Upper lobe of right lung (tissue), 1 donor: Measurements from ENCODE around the gene ZNF469. TPM values are rescaled to one million over a fixed set of nuclear protein-coding genes. Genes with fewer than 3 reads are reported as not detected.

ENCODE experiments used
- ATAC-seq: fragments of 200-7000 bp; cut with Tn5 transposase; one replicate; pipeline ENCODE4 v1.9.1; 2020; ENCODE audit warnings: mild to moderate bottlenecking, moderate library complexity
- DNase-seq: peaks from one replicate; pipeline ENCODE4 v3.0.0-alpha.2; 2020
- H3K27ac ChIP-seq: fragments of 200-600 bp; one replicate; pipeline ENCODE4 v1.8.0; 2022
- H3K27me3 ChIP-seq: fragments of 200-600 bp; one replicate; pipeline ENCODE4 v1.8.0; 2022; ENCODE audit warnings: mild to moderate bottlenecking
- H3K36me3 ChIP-seq: fragments of 200-600 bp; one replicate; pipeline ENCODE4 v1.8.0; 2022
- H3K4me1 ChIP-seq: fragments of 200-600 bp; one replicate; pipeline ENCODE4 v1.8.0; 2022
- H3K4me3 ChIP-seq: fragments of 200-600 bp; one replicate; pipeline ENCODE4 v1.8.0; 2022; ENCODE audit warnings: mild to moderate bottlenecking
- H3K9me3 ChIP-seq: fragments of 200-600 bp; one replicate; pipeline ENCODE4 v1.8.0; 2022
- intact Hi-C: fragments of 100-400 bp; cut with DNase I; formaldehyde crosslinking; loops from one replicate; pipeline ENCODE4 v1.11.0; 2022
- total RNA-seq: library from RNA; stranded (reverse); fragmentation: NEBNext Ultra II Directional; extraction: Animal tissue kit (Norgen Biotek cat#: 25700); gene quantifications from one replicate; pipeline ENCODE4 v1.2.1, GENCODE V29; 2021
- TF ChIP-seq, protein P1 (sequence below): fragments of 200-600 bp; IDR thresholded peaks from one replicate; pipeline ENCODE4 v1.8.0; 2022; ENCODE audit warnings: antibody characterized with exemption
- donor health status: DM: no; HTN: yes; CAD: no; lungs with severe emphysema.

The ZNF469 gene
- total RNA-seq, 1 donor from 2014 or later, result 2.1 TPM

DNA sequence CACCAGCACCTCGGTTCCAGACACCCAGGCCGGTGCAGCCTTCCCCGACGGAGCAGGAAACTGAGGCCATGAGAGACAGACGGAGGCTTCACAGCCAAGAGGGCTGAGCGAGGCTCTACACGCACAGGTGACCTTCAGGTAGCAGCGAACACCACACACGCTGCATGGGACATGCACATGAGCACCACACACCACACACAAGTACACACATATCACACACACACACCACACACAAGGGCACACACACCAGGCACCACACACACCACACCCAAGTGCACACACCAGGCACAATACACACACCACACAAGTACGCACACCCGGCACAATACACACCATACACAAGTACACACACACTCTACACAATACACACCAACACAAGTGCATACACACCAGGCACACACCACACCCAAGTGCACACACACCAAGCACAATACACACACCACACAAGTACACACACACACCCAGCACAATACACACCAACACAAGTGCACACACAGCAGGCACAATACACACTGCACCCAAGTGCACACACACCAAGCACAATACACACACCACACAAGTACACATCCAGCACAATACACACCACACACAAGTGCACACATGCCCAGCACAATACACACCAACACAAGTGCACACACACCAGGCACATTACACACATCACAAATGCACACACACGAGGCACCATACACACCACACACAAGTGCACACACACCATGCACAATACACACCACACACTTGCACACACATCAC, 33.4 kb upstream of the ZNF469 start:
- no peaks in the 10 kb centered on the region for H3K4me1 ChIP-seq
- no peaks in the 10 kb centered on the region for H3K36me3 ChIP-seq
- H3K4me3 ChIP-seq, result no peak overlapping the region
- TF ChIP-seq, protein P1, sequence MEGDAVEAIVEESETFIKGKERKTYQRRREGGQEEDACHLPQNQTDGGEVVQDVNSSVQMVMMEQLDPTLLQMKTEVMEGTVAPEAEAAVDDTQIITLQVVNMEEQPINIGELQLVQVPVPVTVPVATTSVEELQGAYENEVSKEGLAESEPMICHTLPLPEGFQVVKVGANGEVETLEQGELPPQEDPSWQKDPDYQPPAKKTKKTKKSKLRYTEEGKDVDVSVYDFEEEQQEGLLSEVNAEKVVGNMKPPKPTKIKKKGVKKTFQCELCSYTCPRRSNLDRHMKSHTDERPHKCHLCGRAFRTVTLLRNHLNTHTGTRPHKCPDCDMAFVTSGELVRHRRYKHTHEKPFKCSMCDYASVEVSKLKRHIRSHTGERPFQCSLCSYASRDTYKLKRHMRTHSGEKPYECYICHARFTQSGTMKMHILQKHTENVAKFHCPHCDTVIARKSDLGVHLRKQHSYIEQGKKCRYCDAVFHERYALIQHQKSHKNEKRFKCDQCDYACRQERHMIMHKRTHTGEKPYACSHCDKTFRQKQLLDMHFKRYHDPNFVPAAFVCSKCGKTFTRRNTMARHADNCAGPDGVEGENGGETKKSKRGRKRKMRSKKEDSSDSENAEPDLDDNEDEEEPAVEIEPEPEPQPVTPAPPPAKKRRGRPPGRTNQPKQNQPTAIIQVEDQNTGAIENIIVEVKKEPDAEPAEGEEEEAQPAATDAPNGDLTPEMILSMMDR, result no peak
- no peaks in the 10 kb centered on the region for H3K27me3 ChIP-seq
- H3K27ac ChIP-seq, result no peak overlapping the region
- H3K9me3 ChIP-seq, result no peaks in the 10 kb centered on the region
- no peak for DNase-seq
- ATAC-seq, result no peak
- intact Hi-C loops, result no loop called here

DNA sequence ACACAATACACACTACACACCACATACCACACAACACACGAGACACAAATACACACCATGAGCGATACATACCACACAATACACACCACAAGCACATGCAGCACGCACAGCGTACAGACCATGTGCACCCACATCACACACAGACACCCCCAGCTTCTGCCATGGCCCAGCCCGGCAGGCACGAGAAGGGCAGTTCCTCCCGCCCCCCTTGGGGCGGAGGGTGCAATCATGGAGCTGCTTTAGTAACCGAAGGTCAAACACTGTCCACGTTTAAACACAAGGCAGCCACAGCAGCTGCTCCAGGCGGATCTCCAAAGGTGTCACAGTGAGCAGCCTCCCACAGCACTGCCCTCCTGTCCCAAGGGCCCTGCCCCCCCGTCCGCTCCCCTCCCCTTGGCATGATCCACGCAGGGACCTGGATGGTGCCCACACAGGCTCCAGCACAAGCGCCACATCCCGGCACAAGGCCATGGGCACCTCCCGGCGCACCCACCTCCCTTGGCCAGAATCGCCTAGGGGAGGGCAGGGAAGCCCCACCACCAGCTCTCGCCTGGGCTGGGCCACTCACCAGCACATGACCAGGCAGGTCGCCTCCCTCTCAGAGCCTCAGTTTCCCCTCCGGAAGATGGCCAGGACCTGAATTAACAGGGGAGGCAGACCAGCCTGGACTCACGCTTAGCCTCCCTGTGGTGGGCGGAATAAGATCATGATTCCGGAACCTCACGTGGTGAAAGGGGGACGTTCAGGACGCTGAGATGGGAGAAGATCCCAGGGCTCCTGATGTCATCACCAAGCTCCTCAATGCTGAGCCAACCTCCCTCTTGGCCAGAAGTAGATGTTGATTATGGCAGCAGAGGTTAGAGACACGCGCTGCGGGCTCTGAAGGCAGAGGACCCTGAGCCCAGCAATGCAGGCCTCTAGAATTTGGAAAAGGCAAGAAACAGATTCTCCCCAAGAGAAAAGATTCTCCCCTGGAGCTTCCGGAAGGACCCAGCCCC, 32.6 kb upstream of the ZNF469 start:
- Histone ChIP-seq H3K9me3 (no peaks in the 10 kb centered on the region), H3K27me3 (no peaks in the 10 kb centered on the region), H3K27ac (no peak overlapping the region), H3K4me1 (no peaks in the 10 kb centered on the region), H3K36me3 (no peaks in the 10 kb centered on the region), H3K4me3 (no peak overlapping the region)
- no peak for DNase-seq
- no peak for ATAC-seq
- TF ChIP-seq, protein P1, result no peak
- intact Hi-C loops, result no loop called here

DNA sequence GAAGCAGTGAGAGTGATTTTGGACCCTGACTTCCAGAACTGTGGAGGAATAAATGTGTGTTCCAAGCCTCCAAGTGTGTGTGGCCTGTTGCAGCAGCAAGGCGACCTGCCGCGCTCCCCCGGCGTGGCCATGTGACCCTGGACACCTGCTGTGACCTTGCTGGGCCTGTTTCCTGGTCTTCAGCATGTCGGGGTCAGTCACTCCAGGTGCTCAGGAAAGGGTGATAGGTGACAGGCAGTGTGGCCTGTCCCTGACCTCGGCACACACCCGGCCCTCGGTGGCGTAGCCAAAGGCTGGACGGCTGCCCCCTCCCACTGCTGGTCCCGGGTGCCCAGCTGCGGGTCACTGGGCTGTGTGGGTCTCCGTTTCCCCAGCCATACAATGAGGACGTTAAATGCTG, 31.8 kb upstream of the ZNF469 start:
- DNase-seq, result no peak
- intact Hi-C loops, result no loop called here

DNA sequence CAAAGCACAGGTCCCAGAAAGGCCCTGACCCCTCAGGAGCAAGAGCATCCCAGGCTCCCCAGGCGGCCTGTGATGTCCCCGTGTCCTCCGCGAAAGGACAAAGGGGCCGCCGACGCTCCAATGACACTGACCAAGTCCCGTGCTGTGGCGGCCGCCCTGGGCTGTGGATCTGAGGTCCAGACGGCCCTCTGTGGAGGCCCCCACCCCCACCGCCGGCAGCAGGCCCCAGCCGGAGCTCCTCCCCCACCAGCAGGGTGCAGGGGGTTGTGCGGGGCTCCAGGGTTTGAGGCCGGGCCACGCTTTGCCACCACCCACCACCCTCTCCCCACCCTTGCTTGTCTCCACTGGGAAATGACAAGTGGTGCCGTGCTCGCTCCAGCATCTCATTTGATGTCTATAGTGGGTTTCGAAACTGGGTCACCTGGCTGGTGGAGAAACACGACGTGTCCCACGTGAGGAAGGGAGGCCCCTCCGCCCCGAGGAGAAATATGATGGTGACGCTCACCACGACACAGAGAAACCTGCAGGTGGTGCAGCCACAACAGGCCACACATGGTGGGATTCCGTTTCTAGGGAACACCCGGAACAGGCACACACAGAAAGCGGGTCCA, 31.2 kb upstream of the ZNF469 start:
- no peaks in the 10 kb centered on the region for H3K9me3 ChIP-seq
- no peak for DNase-seq
- intact Hi-C loops, result no loop called here
- ATAC-seq, result no peak
- H3K27ac ChIP-seq, result no peak overlapping the region
- no peak overlapping the region for H3K4me3 ChIP-seq
- no peaks in the 10 kb centered on the region for H3K4me1 ChIP-seq
- no peaks in the 10 kb centered on the region for H3K36me3 ChIP-seq
- H3K27me3 ChIP-seq, result no peaks in the 10 kb centered on the region
- TF ChIP-seq, protein P1, result no peak

More for the DNA sequence above, 31.8 kb upstream of the ZNF469 start:
- Histone ChIP-seq H3K36me3 (no peaks in the 10 kb centered on the region), H3K4me1 (no peaks in the 10 kb centered on the region), H3K9me3 (no peaks in the 10 kb centered on the region), H3K27me3 (no peaks in the 10 kb centered on the region), H3K27ac (no peak overlapping the region), H3K4me3 (no peak overlapping the region)
- ATAC-seq, result no peak
- TF ChIP-seq, protein P1, result no peak

DNA sequence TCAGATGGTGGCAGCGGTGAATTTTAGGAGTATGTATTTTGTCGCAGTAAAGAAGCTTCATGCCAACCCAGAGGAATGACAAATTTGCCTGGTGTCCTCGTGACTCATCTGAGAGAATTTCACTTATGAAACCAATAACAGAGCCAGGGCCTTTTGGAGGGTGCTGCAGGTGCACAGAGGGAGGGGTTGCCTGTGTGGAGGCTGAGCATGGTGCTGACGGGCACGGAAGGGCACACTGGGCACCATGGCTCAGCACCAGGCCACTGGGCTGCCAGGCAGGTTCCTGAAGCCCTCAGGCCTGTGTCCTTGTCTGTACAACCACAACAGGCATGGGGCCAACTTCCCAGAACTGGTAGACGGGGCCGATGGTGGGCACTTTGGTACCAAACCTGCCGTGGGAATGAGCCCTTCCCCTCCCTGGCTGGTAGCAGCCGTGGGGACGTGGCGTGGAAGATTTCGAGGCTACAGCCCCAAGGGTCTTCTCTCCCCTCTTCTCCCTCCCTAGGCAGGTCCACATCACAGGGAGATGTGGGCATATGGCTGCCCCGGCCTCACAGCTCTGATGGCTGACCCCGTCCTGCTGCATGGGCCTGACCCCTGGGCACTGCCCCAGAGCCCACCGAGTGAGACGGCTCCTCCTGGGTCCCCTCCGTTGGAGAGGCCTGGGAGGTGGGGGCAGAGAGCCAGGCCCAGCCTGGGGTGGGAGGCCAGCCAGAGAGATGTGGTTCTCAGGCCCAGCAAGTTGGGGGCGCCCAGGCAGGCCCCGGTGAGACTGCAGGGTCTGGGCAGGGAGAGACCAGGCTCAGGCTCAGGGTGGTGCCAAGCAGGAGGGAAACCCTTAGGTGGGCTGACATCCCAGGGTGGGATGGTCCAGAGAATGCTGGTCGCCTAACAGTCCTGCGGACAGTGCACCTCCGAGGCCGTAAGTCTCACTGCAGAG, 30.2 kb upstream of the ZNF469 start:
- ATAC-seq, result no peak
- Histone ChIP-seq H3K27ac (no peak overlapping the region), H3K36me3 (no peaks in the 10 kb centered on the region), H3K4me3 (no peak overlapping the region), H3K4me1 (no peaks in the 10 kb centered on the region), H3K27me3 (no peaks in the 10 kb centered on the region), H3K9me3 (no peaks in the 10 kb centered on the region)
- TF ChIP-seq, protein P1, result no peak
- intact Hi-C loops, result no loop called here
- DNase-seq, result no peak
